Dermis blood vessel endothelial cell (primary cell): ENCODE data around the gene CDC25A. TPM values are rescaled to one million over a fixed set of nuclear protein-coding genes. Genes with fewer than 3 reads are reported as not detected.
"Not testable (repeated sequence)": the region's sequence is repeated elsewhere in the genome, so short reads cannot be mapped to it uniquely, and the experiment has no call there.

Experiments
- DNase-seq: peaks from one replicate; pipeline ENCODE4 v3.0.0; 2010
- total RNA-seq: library from RNA; depleted of rRNA; stranded (reverse); fragments of >200 nt; gene quantifications from 2 replicates; pipeline ENCODE4 v1.2.3, GENCODE V29; 2014

Gene CDC25A
- 15.1 and 21.6 TPM in 2 replicates for total RNA-seq

DNA sequence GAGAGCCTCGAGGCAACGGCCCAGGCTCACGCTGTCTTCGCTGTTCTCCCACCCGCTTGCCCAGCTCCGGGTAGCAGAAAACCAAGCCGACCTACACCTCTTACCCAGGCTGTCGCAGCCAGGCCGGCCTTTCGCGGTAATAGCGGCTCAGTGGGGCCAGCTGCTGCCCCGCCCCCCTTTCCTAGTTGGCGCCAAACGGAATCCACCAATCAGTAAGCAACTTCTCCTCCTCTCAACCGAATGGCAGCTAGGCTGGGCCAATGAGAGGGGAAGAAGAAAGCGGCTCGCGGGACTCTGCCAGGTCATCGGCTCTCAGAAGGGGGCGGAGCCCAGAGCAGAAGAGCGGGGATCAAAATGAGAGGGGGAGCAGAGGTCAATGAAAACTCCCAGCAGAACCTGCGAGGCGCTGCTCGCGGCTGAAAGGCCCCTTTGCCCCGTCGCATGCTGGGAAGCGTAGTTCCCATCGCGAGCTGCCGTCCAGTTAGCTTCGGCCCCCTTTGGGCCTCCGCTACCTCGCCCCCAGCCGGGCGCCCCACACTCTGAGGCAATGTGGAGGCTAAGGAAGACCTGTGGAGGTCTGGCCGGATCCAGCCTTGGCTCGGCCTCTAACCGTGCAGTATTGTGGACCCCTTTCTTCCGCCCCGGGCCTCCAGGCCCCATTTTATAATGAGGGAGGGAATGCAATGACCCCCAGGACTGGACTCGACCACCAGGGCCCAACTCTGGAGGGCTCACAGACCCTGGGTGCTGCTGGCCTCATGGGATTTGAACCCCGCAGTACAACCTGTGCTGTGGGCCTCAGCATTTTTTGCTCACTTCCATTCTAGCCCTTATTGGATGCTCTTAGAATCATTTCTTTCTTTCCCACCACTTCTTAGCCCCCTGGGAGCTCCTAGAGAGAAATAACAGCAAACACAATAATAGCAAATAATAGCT lies at the start of gene CDC25A:
TSS of gene CDC25A (minus strand) at position 152 of the 936 bp plus-strand sequence. CDS start 470 bp downstream, outside the sequence.
- peak; percentile 99 for DNase-seq

- DNase-seq: no peak
Measured at GRCh38 chr3:48236531-48236930, 48.3 kb upstream of the CDC25A start.

GRCh38 chr3:48233542-48233941 lies 45.3 kb upstream of the CDC25A start:
- no peak for DNase-seq

- DNase-seq: peak; percentile 83
Measured at GRCh38 chr3:48232734-48233133, 44.5 kb upstream of the CDC25A start.

DNA sequence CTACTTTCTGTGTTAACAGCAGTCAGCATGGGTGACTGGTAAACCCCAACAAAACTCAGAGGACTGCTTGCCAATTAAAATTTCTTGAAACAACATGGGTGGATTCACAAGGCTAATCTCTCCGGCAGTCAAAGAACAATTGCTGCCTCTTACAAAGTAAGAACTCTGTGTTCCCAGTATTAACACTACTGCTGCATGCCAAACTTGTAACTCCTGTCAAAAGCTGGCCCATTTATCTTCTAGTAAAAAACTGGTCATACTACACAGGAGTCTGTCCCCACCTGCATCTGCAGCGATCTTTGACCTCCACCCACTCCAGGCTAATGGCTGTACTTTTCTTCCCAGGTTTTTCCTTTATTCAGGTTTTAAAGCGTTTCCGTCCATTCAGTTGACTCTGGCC lies 44.0 kb upstream of the CDC25A start:
- DNase-seq: no peak

DNA sequence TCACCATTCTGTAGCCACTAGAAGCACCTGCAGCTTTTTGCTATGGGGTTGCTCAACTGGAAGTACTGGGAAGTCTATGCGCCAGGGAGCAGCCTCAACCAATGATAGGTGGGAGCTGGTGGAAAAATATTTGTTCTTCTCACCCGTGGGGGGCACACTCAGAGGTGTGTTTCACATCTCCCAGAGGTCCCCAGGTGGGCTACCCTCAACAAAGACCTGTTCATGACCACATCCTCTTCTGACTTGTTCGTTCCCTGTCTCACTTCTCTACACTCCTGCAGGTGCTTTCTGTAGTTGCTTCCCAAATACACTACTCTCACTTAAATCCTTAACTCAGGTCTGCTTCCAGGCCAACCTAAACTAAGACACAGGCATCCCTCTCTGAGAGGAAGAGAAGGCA lies 38.7 kb upstream of the CDC25A start:
- DNase-seq: no peak

DNA sequence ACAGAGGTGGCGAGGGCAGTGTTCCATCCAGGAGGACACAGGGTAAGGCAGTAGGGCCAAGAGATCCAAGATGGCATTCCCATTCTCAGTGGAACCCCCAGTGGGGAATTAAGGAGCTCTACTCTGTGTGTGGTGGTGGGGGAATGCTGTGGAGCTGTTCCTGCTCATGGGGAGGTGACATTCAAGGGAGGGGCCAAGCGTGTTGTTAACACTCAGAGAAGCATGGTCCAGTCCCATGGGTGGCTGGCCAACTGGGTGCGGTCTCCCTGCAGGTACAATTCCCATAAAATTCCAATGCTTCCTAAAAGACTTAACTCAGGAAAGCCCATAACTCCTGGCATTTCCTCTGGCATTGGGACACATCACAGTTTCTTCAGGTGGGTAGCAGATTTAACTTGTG lies 37.4 kb upstream of the CDC25A start:
- DNase-seq: no peak

- no peak for DNase-seq
Measured at GRCh38 chr3:48222616-48223513, 34.6 kb upstream of the CDC25A start, which contains the start of gene CAMP. CAMP (plus strand) TSS chr3:48223495; CDS start chr3:48223512, 17 bp downstream.

DNA sequence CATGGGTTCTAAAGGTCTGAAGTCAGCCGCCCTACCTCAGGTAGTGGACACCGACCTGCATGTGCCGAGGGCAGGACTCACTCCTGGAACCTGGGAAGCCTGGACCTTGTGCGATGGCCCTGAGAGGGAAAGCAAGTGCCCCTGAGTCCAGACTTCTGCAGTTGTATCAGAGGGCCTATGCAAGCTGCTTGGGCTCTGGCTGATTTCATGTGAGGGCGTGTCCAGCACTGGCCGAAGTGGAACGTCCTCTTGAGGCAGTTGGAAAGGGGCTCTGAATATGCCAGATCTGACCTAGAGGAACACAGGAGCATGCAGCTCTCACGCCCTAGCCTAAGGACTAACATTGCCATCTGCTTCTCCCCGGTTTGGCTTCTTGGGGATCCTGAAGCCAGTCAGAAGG lies 32.5 kb upstream of the CDC25A start:
- DNase-seq: no peak

DNA sequence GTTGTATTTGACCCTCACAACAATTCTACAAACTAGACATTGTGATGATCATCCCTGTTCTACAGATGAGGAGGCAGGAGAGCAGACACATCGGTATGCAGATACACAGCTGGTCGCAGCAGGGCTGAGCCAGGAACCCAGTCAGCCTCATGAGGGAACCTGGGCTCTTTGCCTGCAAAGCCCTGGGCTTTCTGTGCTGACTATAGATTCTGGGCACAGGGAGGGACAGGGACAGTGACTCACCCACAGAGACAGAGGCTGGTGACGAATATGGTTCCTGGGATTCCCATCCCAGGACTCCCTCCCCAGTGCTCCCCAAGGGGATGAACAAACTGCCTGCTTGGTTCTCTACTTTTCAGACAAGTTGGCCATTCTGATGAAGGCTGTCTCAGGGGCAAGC lies 31.3 kb upstream of the CDC25A start:
- no peak for DNase-seq

- DNase-seq: no peak
Measured at GRCh38 chr3:48218537-48218936, 30.3 kb upstream of the CDC25A start.

DNA sequence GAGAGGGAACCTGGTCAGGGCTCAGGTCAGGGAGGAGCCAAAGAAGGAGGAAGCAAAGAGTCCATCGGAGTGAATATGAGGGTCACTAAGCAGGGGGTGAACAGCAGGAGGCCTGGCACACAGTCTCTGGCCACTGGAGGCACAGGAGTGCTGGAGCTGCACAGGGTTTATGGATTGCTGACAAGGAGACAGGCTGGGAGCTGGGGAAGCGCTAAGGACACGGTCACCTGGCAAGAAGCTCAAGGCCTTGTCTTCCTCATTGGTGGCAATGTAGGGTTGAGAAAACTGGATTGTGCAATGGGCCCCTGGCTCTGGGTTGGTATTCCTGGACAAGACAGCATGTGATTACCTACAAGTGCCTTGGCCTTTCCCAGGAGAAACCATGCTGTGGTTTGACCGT lies 29.2 kb upstream of the CDC25A start:
- DNase-seq: no peak

GRCh38 chr3:48215876-48216275 lies 27.7 kb upstream of the CDC25A start:
- DNase-seq: no peak

DNA sequence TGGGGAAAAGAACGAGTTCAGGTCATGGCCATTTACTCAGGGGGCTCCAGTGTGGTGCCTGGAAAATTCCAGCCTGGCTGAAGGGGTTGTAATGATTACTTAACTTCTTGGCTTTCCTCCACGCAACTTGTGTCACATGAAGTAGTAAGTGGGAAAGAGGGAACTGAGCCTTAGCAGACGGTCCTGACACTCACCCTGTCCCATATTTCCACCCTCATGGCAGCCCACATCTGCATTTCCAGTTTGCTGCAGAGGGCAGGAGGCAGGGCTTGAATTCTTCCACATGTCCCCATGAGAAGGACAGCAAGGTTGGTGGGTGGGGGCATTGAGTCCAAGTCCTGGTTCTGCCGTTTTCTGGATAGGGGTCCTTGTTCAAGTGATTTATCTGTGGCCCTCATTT lies 27.2 kb upstream of the CDC25A start:
- DNase-seq: no peak

GRCh38 chr3:48215019-48215418 lies 26.8 kb upstream of the CDC25A start:
- DNase-seq: no peak

DNA sequence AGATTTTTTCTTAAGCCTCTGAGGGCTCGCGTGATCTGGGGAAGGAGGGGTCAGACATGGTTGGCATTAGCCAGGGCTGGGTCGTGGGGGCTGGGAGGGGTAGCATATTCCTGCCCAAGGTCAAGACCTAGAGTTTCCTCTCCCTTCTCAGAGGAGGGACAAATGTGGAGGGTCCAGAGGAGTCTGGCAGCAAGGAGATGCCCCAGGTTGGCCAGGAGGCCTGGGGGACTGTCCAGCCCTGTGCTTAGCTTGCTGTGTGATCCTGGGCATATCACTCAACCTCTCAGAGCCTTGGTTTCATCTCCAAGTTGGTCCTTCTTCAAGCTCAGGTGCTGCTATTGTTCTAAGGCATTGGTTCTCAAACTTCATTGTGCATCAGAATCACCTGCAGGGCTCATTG lies 26.0 kb upstream of the CDC25A start:
- DNase-seq: no peak

DNA sequence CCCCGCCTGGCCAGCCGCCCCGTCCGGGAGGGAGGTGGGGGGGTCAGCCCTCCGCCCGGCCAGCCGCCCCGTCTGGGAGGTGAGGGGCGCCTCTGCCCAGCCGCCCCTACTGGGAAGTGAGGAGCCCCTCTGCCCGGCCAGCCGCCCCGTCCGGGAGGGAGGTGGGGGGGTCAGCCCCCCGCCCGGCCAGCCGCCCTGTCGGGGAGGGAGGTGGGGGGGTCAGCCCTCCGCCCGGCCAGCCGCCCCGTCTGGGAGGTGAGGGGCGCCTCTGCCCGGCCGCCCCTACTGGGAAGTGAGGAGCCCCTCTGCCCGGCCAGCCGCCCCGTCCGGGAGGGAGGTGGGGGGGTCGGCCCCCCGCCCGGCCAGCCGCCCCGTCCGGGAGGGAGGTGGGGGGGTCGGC lies 23.6 kb upstream of the CDC25A start:
- DNase-seq: not testable (repeated sequence)

GRCh38 chr3:48210534-48210933 lies 22.3 kb upstream of the CDC25A start:
- DNase-seq: not testable (repeated sequence)

- no peak for DNase-seq
Measured at GRCh38 chr3:48209445-48209844, 21.2 kb upstream of the CDC25A start.

GRCh38 chr3:48208076-48208475 lies 19.9 kb upstream of the CDC25A start:
- DNase-seq: no peak

DNA sequence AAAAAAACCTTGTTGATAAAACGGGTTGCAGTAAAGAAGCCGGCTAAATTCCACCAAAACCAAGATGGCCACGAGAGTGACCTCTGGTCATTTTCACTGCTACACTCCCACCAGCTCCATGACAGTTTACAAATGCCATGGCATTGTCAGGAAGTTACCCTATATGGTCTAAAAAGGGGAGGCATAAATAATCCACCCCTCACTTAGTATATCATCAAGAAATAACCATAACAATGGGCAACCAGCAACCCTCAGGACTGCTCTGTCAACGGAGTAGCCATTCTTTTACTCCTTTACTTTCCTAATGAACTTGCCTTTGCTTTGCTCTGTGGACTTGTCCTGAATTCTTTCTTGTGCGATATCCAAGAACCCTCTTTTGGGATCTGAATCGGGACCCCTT lies 14.4 kb upstream of the CDC25A start:
- no peak for DNase-seq

- no peak for DNase-seq
Measured at GRCh38 chr3:48199117-48199516, 10.9 kb upstream of the CDC25A start.

GRCh38 chr3:48196611-48197010 lies 8.4 kb upstream of the CDC25A start:
- DNase-seq: no peak
